HL-60 (cell line): ENCODE results near the gene PTPRJ.

Experiments
- CTCF ChIP-seq: IDR thresholded peaks from one replicate; pipeline ENCODE4 v1.5.1; 2011; ENCODE audit warnings: low read length, control low read depth, inconsistent platforms; ENCODE audit not compliant: insufficient read depth
- POLR2AphosphoS5 ChIP-seq: IDR thresholded peaks from 2 replicates; pipeline ENCODE4 v1.6.1; 2012; ENCODE audit warnings: low read depth
- SPI1 ChIP-seq: IDR thresholded peaks from 2 replicates; pipeline ENCODE4 v1.6.1; 2012; ENCODE audit warnings: low read depth, mild to moderate bottlenecking, borderline replicate concordance

DNA sequence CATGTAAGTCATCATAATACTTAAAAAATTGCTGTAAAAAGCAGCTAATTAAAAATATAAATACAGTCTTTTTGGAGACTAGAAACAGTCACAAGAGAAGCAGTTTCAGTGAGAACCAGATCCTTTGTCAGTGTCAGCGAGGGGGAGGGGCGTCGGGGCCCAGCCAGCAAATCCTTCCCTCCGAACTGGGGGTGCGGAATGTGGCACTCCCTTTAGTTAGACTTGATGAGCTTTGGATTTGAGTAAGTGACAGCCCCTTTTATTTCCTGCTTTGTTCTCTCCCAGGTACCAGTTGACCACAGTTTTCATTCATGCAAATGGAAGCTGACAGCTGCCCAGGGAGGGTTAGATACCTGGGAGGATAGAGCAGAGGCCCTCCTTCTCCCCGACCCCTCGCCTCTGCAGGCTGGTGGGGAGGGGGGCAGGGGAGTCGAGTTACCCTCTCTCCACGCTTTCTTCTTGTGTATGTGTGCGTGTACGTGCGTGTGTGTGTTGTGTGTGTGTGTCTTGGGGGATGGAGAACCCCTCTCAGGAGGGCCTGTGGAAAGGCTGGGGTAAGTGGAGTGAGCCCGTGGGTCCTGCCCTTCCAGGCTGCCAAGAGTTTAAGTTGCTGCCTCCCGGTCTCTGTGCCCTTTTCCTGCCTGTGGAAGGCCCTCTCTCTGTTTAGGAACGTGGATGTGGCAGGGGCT is 38.3 kb downstream of the PTPRJ start:
- TF ChIP-seq CTCF (no peak), POLR2AphosphoS5 (no peak), SPI1 (no peak)
